Cortex of kidney (tissue), 1 donor: ENCODE results near the gene SELENOO.

Source experiments
- DNase-seq: peaks from one replicate; lab custom pipeline; 2025; lab: John Stamatoyannopoulos, UW

The SELENOO gene

DNA sequence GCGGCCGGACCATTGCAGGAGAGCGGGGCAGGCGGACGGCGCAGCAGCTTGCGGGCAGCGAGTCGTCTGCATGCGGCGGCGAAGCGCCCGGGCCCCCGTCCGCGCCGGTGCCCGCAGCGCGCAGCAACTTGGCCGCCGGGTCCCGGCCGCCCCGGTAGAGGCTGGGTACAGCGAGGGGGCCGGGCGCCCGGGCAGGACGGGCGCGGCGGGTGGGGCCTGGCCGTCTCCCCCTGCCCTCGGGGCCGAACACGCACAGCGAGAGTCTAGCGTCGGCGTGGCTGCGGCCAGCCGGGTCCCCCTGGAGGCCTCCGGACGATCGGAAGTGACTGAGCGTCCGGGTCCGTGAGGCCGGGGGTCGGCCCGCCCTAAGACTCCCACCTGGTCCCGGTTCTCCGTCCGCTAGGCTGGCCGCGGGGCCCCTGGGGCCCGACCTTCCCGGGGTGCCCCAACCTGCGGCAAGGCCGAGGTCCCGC lies 15.9 kb upstream of the SELENOO start:
- DNase-seq, result no peak

- peak; percentile 63 for DNase-seq
Observed at GRCh38 chr22:50185375-50186087, 15.3 kb upstream of the SELENOO start, which contains the start of gene TRABD. Gene TRABD (plus strand): TSS chr22:50185913. CDS start chr22:50193061, 7,148 bp downstream.

DNA sequence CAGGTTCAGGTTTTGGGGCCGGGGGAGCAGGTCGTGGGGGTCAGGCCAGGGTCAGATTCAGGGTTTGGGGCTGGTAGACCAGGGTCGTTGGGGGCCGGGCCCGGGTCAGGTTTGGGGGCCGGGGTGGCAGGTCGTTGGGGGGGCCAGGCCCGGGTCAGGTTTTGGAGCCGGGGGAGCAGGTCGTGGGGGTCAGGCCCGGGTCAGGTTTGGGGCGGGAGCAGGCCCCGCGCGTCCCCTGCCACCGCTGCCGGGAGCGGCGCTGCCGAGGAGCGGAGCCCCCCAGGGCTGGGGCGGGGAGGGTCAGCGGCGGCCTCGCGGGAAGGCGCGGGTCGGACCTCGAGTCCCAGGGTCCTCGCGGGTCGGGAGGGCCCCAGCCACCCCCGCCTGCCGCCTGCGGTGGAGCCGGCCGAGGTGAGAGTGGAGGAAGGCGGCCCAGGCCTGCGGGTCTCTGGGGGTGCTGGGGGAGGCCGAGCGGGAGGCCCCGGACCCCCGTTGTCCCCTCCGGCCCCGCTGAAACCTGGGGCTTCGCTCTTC lies 14.6 kb upstream of the SELENOO start:
- DNase-seq, result no peak

GRCh38 chr22:50186761-50187523 lies 13.9 kb upstream of the SELENOO start:
- DNase-seq, result no peak

GRCh38 chr22:50188356-50188755 lies 12.5 kb upstream of the SELENOO start:
- DNase-seq, result no peak

- DNase-seq, result no peak
Observed at GRCh38 chr22:50189184-50189848, 11.5 kb upstream of the SELENOO start.

- no peak for DNase-seq
Observed at GRCh38 chr22:50189849-50190181, 11.0 kb upstream of the SELENOO start.

DNA sequence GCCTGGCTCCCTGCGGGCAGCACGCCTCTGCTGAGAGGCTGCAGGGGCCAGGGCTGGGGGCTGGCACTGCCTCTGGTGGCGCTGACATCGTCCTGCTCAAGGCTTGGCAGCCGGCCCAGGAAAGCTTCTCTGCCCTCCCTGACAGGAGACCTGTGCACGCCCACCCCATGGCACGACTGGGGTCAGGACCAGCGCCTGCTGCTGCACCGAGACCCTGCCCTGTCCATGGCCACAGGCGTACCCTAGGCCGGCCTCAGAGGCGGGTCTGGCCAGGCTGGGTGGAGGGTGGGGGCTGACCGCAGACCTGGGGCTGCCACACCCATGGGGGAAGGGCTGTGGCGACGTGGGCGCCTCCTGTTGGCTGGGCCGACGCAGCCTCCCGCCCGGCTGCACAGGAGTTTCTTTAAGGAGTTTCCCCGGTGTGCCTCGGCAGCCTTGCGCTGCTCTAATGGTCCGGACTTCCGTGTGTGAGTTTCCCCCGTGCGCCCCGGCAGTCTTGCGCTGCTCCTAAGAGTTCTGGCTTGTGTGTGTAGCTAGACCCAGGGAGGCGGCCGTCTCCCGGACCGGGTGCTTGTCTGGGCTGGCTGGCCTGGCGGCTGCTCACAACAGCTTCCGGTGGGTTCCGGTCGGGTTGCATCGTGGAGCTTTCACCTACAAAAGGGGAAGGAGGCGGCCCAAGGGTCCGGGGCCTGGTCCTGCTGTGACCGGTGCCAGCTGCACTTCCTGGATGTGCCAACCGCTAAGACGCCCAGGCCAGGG lies 10.4 kb upstream of the SELENOO start:
- no peak for DNase-seq

- DNase-seq, result no peak
Observed at GRCh38 chr22:50190941-50191741, 9.7 kb upstream of the SELENOO start.

DNA sequence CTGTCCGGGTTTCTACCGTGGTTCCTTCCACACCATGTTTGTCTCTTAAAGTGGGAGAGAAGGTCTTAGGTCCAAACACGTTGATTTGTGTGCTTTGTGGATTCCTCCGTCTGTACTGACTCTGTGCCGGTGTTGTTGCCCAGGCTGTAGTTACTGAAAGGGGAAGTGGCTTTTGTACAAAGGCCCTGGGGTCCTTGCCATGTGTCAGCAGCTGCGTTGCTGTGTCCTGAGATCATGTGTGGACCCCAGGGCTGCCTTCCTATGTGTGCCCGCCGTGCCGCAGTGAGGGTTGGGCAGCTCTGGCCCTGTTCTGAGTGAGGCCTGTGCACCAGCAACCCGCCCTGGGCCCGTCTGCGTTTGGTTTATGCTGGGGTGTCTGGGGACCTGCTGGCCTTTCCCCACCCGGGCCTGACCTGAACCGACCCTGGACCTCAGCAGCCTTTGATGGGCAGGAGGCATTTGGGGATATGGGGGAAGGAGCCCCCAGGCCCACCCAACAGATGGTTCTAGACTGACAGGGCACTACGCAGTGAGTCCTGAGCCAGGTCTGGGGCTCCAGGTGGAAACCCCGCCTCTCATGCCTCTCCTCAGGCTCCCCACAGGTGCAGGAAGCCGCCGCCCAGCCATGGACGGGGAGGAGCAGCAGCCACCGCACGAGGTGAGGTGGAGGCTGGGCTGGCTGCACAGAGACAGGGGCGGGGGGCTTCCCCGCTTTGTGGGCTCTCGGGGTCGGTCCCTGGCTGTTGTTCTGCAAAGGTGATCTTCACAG lies 8.2 kb upstream of the SELENOO start:
- DNase-seq, result no peak

DNA sequence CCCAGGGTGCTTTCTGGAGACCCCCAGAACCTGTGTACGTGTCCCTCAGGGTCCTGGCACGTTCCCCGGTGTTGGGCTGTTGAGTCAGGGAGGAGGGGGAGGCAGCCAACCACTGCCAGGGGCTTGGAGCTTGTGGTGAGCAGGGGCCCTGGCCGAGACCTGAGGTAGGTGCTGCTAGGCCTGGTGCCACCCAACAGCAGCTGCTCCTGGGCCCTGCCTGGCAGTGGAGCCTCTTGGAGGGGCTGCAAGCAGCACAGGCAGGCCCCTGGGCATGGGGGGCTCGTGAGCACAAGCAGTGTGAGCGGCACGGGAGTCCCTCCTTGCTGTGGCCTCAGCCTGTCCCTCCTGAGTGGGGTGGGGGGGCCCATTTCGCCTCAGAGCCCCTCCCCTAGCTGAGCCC lies 7.2 kb upstream of the SELENOO start:
- DNase-seq, result no peak

DNA sequence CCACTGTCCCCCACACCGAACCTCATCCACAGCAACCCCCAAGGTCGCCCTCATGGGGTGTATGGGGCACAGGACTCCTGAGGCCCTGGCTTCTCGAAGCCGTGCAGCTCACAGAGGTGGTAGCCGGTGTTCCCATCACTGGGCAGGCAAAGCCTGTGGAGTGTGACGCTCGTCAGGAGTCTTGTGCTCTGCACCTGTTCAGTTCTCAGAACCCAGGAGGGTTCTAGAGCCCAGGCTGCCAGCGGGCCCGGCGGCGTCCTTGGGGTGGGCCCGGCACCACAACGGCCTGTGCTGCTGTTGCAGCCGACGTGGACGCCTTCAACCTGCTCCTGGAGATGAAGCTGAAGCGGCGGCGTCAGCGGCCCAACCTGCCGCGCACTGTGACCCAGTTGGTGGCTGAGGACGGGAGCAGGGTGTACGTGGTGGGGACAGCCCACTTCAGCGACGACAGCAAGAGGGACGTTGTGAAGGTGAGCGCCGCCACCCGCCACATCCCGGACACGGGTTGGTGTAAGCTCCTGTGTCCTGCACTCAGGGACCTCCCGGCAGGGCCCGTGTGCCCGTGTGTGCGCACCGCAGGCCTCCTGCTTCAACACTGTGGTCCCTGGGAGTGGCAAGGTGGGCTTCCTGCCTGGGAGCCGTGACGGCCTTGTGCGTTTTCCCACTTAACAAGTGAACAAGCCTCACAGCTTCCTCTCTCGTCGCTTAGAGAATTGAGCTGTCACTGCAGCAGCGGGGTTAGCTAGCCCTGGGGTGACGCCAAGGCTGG lies 6.6 kb upstream of the SELENOO start:
- no peak for DNase-seq

DNA sequence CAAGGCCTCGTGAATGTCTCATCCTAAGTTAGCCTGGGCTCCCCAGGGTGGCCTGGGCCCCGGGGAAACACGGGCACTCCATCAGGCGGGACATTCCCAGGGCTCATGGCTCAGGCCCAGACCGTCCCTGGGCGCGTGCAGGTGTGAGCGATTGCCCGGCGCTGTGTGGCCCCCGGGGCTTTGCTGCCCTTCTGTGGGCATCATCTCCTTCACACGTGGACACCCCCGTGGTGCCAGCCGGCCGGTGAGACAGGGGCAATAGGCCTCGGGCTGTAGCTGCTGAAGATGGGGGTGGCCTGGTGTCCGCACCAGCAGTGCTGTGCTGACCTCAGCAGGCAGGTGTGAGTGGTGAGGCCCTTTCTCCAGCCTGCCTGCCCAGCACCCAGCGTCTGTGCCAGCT lies 4.6 kb upstream of the SELENOO start:
- DNase-seq, result no peak

- no peak for DNase-seq
Observed at GRCh38 chr22:50197000-50197800, 3.6 kb upstream of the SELENOO start.

- no peak for DNase-seq
Observed at GRCh38 chr22:50197856-50198623, 2.8 kb upstream of the SELENOO start.

- no peak for DNase-seq
Observed at GRCh38 chr22:50198624-50199017, 2.2 kb upstream of the SELENOO start.

- no peak for DNase-seq
Observed at GRCh38 chr22:50199251-50199721, 1.5 kb upstream of the SELENOO start.
